Smooth muscle cell (in vitro differentiated cells): Measurements from ENCODE around the gene ZNF836. TPM values are rescaled to one million over a fixed set of nuclear protein-coding genes. Genes with fewer than 3 reads are reported as not detected.

Experiments used
- DNase-seq: peaks from one replicate; lab custom pipeline; 2025; ENCODE audit not compliant: unreplicated experiment; lab: John Stamatoyannopoulos, UW
- H2AFZ ChIP-seq: fragments of 200-600 bp; sonication (generic); 2 replicates; pipeline ENCODE4 v1.6.0; 2016; ENCODE audit warnings: antibody characterized with exemption, low read depth, mild to moderate bottlenecking
- H3F3A ChIP-seq: fragments of 200-600 bp; sonication (generic); 2 replicates; pipeline ENCODE4 v1.6.0; 2017; ENCODE audit warnings: antibody characterized with exemption, low read depth
- H3K27ac ChIP-seq: fragments of 200-600 bp; sonication (generic); 2 replicates; pipeline ENCODE4 v1.5.1; 2016; ENCODE audit warnings: low read depth, mild to moderate bottlenecking
- H3K27me3 ChIP-seq: fragments of 200-600 bp; sonication (generic); 2 replicates; pipeline ENCODE4 v1.6.1; 2016; ENCODE audit warnings: low read depth, mild to moderate bottlenecking
- H3K36me3 ChIP-seq: fragments of 200-600 bp; sonication (generic); 2 replicates; pipeline ENCODE4 v1.5.1; 2016; ENCODE audit warnings: low read depth
- H3K4me1 ChIP-seq: fragments of 200-600 bp; sonication (generic); 2 replicates; pipeline ENCODE4 v1.5.1; 2016; ENCODE audit warnings: low read depth
- H3K4me2 ChIP-seq: fragments of 200-600 bp; sonication (generic); 2 replicates; pipeline ENCODE4 v1.6.0; 2016; ENCODE audit warnings: mild to moderate bottlenecking
- H3K4me3 ChIP-seq: fragments of 200-600 bp; sonication (generic); 2 replicates; pipeline ENCODE4 v1.5.1; 2016; ENCODE audit warnings: mild to moderate bottlenecking
- H3K79me2 ChIP-seq: fragments of 200-600 bp; sonication (generic); 2 replicates; pipeline ENCODE4 v1.6.0; 2016; ENCODE audit warnings: low read depth, mild to moderate bottlenecking
- H3K9ac ChIP-seq: fragments of 200-600 bp; sonication (generic); 2 replicates; pipeline ENCODE4 v1.6.0; 2016; ENCODE audit warnings: low read depth
- H3K9me3 ChIP-seq: fragments of 200-600 bp; sonication (generic); replicated peaks from 2 replicates; pipeline ENCODE4 v1.5.1; 2016; ENCODE audit warnings: low read depth
- H4K20me1 ChIP-seq: fragments of 200-600 bp; sonication (generic); 2 replicates; pipeline ENCODE4 v1.6.0; 2016; ENCODE audit warnings: low read depth
- WGBS: methylation state at CpG from one replicate; pipeline ENCODE4 v1.1.7; 2016; ENCODE audit warnings: low lambda C conversion rate; 5-methylcytosine and 5-hydroxymethylcytosine counted together
- polyA plus RNA-seq: library from polyadenylated mRNA; unstranded; fragments of >200 nt; fragmentation: Nextera tagmentation; extraction: Ambion mirVana; gene quantifications from 2 replicates; pipeline ENCODE4 v1.2.1, GENCODE V29; 2016
- total RNA-seq: library from RNA; depleted of rRNA; stranded (reverse); fragments of >200 nt; gene quantifications from 2 replicates; pipeline ENCODE4 v1.2.3, GENCODE V29; 2014
- TF ChIP-seq, protein P1 (sequence below): fragments of 200-600 bp; sonication (generic); IDR thresholded peaks from 2 replicates; pipeline ENCODE4 v1.5.1; 2017; ENCODE audit warnings: borderline replicate concordance, mild to moderate bottlenecking, antibody characterized with exemption; ENCODE audit not compliant: insufficient read depth, poor library complexity, severe bottlenecking

The ZNF836 gene
- total and polyA plus RNA-seq, 2 experiments from 2014 or later = 3.3 to 5.7 TPM

DNA sequence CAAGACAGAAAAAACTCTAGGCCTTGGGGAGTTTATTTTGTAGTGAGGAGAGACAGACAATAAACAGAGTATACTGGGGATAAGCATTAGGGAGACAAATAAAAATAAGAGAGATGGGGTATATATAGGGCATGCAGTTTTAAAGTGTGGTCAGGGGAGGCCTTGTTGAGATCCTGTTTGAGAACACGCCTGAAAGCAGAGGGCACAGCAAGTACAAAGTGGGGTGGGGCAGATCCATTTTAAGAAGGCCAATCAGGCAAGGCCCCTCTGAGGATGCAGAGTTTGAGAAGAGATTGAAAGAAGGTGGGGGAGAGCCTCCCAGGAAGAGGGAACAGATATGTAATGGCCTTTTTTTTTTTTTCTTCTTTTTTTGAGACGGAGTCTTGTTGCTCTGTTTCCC is 20.5 kb upstream of the ZNF836 start:
- 84% methylated on average over 2 of the region's 2 CpGs for WGBS
- Histone ChIP-seq H3K79me2 (peaks cover 68% of the 10 kb centered on the region), H3K4me1 (peaks cover 19% of the 10 kb centered on the region), H2AFZ (no peak overlapping the region), H4K20me1 (peaks cover 62% of the 10 kb centered on the region), H3K4me2 (peak overlapping the region; percentile 92), H3K36me3 (peaks cover 6% of the 10 kb centered on the region), H3F3A (peaks cover 5% of the 10 kb centered on the region), H3K9me3 (no peaks in the 10 kb centered on the region), H3K4me3 (peak overlapping the region; percentile 63), H3K9ac (no peak overlapping the region), H3K27me3 (no peaks in the 10 kb centered on the region), H3K27ac (no peak overlapping the region)
- DNase-seq = no peak
- TF ChIP-seq, protein P1, sequence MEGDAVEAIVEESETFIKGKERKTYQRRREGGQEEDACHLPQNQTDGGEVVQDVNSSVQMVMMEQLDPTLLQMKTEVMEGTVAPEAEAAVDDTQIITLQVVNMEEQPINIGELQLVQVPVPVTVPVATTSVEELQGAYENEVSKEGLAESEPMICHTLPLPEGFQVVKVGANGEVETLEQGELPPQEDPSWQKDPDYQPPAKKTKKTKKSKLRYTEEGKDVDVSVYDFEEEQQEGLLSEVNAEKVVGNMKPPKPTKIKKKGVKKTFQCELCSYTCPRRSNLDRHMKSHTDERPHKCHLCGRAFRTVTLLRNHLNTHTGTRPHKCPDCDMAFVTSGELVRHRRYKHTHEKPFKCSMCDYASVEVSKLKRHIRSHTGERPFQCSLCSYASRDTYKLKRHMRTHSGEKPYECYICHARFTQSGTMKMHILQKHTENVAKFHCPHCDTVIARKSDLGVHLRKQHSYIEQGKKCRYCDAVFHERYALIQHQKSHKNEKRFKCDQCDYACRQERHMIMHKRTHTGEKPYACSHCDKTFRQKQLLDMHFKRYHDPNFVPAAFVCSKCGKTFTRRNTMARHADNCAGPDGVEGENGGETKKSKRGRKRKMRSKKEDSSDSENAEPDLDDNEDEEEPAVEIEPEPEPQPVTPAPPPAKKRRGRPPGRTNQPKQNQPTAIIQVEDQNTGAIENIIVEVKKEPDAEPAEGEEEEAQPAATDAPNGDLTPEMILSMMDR = no peak

DNA sequence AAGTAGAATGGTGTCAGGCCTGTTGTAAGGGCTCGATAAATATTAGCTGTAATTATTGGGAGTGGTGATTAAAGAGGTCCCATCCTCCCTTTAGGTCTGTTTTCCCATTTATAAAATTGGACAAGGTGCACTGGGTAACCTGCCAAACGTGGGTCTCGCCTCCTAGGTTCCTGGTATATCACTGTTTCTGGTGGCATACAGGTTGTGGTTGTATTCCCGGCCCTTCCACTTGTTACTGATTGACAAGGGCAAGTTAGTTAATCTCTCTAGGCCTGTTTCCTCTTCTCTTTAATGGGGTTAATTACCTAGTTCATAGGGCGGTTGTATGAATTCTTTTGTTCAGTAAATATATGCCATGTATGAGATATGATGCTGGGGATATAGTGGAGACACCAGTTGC is 20.0 kb upstream of the ZNF836 start:
- H3K4me1 ChIP-seq = peaks cover 19% of the 10 kb centered on the region
- peaks cover 5% of the 10 kb centered on the region for H3F3A ChIP-seq
- H3K27me3 ChIP-seq = no peaks in the 10 kb centered on the region
- peaks cover 62% of the 10 kb centered on the region for H3K79me2 ChIP-seq
- TF ChIP-seq, protein P1 = no peak
- H3K36me3 ChIP-seq = peaks cover under 1% of the 10 kb centered on the region
- WGBS = 73% methylated on average over 5 of the region's 5 CpGs
- H3K9ac ChIP-seq = peak overlapping the region; percentile 92
- H3K4me3 ChIP-seq = peak overlapping the region; percentile 63
- DNase-seq = no peak
- peak overlapping the region; percentile 90 for H3K27ac ChIP-seq
- H2AFZ ChIP-seq = no peak overlapping the region
- no peaks in the 10 kb centered on the region for H3K9me3 ChIP-seq
- peaks cover 56% of the 10 kb centered on the region for H4K20me1 ChIP-seq
- H3K4me2 ChIP-seq = peak overlapping the region; percentile 92

- Histone ChIP-seq H3K79me2 (peaks cover 55% of the 10 kb centered on the region), H3K36me3 (no peaks in the 10 kb centered on the region), H3K4me1 (peaks cover 19% of the 10 kb centered on the region), H3K27me3 (no peaks in the 10 kb centered on the region), H3K27ac (peak overlapping the region; percentile 90), H3F3A (peaks cover 5% of the 10 kb centered on the region), H3K9ac (peak overlapping the region; percentile 92), H2AFZ (peak overlapping the region; percentile 34), H3K4me2 (peak overlapping the region; percentile 92), H4K20me1 (peaks cover 49% of the 10 kb centered on the region), H3K4me3 (peak overlapping the region; percentile 63), H3K9me3 (no peaks in the 10 kb centered on the region)
- no peak for DNase-seq
- 3% methylated on average over 39 of the region's 40 CpGs for WGBS
- TF ChIP-seq, protein P1 = no peak
Measured at GRCh38 chr19:52190487-52191293, 19.3 kb upstream of the ZNF836 start.
